HEK293T (cell line): Measurements from ENCODE around the gene OR2W3.

ENCODE experiments used
- ARNT ChIP-seq: fragments of 450-650 bp; IDR thresholded peaks from 2 replicates; pipeline ENCODE4 v1.6.1; 2017; ENCODE audit warnings: mild to moderate bottlenecking
- CTBP1 ChIP-seq: fragments of 450-650 bp; IDR thresholded peaks from 2 replicates; pipeline ENCODE4 v1.6.1; 2016; ENCODE audit warnings: borderline replicate concordance
- ELF4 ChIP-seq: fragments of 450-650 bp; IDR thresholded peaks from 2 replicates; pipeline ENCODE4 v1.6.1; 2017; ENCODE audit warnings: antibody characterized with exemption
- FOXM1 ChIP-seq: fragments of 450-650 bp; IDR thresholded peaks from 2 replicates; pipeline ENCODE4 v1.6.1; 2017; ENCODE audit warnings: mild to moderate bottlenecking, borderline replicate concordance
- L3MBTL2 ChIP-seq: fragments of 450-650 bp; conservative IDR thresholded peaks from 2 replicates; pipeline ENCODE4 v1.6.1; 2016; ENCODE audit warnings: mild to moderate bottlenecking
- LEF1 ChIP-seq: fragments of 450-650 bp; IDR thresholded peaks from 2 replicates; pipeline ENCODE4 v1.6.1; 2017; ENCODE audit warnings: mild to moderate bottlenecking, borderline replicate concordance
- NFRKB ChIP-seq: fragments of 450-650 bp; IDR thresholded peaks from 2 replicates; pipeline ENCODE4 v1.6.1; 2016; ENCODE audit warnings: mild to moderate bottlenecking, moderate library complexity
- PKNOX1 ChIP-seq: fragments of 450-650 bp; IDR thresholded peaks from 2 replicates; pipeline ENCODE4 v1.6.1; 2016
- SP1 ChIP-seq: fragments of 450-650 bp; IDR thresholded peaks from 2 replicates; pipeline ENCODE4 v1.6.1; 2017
- SUZ12 ChIP-seq: fragments of 450-650 bp; IDR thresholded peaks from 2 replicates; pipeline ENCODE4 v1.6.1; 2016; ENCODE audit warnings: mild to moderate bottlenecking
- TARDBP ChIP-seq: fragments of 450-650 bp; IDR thresholded peaks from 2 replicates; pipeline ENCODE4 v1.6.1; 2016
- ZNF384 ChIP-seq: fragments of 450-650 bp; IDR thresholded peaks from 2 replicates; pipeline ENCODE4 v1.6.1; 2016

DNA sequence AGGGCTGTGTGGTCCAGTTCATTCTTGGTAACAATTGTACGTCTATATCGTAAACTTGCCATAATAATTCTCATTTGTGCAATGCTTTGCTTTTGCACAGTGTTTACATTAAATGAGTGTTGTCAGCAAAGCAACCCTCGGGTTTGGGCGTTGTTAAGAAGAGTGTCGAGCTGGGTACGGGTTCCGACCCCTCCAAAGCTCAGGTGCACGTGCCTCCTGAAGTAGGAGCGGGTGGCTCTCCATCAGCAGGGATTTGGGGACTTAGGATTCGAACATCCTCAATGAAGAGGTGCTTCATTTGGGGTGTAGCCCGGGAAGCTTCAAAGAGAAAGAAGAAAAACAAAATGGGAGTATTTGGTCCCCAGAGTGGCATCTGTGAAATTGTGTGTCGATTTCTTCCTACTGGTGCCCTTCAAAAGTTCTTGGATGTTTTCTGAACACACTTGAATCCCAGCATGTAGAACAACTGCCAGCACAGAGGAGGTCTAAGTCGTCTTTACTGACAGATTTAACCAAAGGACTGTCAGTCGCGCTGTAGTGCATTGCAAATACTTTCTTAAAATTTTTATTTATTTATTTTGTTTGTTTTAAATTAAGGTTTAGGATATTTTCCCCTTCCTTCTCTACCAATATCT, 37.3 kb upstream of the OR2W3 start:
- TF ChIP-seq LEF1 (no peak), TARDBP (no peak), ELF4 (no peak), SP1 (no peak), ARNT (no peak), FOXM1 (no peak), ZNF384 (no peak), SUZ12 (no peak), CTBP1 (no peak), NFRKB (no peak), L3MBTL2 (no peak), PKNOX1 (no peak)
